BLaER1 treated with 17β-estradiol and CSF1 and Interleukin-3, amounts not matched to agents 10 nM and 100 nM (cell line): Measurements from ENCODE around the gene SOS1.
A peak's percentile ranks its signal among the peaks of the same experiment; 100 is the strongest.

Experiments
- H3K27ac ChIP-seq, 11 experiments: shearing (Covaris generic); formaldehyde crosslinking; 2 replicates each; pipeline ENCODE4 v1.8.1; 2022
- H3K27me3 ChIP-seq, 11 experiments: shearing (Covaris generic); formaldehyde crosslinking; 2 replicates each; pipeline ENCODE4 v1.8.1; 2022
- H3K36me3 ChIP-seq, 11 experiments: shearing (Covaris generic); formaldehyde crosslinking; 2 replicates each; pipeline ENCODE4 v1.8.1; 2022
- H3K4me1 ChIP-seq, 10 experiments: shearing (Covaris generic); formaldehyde crosslinking; 2 replicates each; pipeline ENCODE4 v1.8.1; 2022
- H3K4me2 ChIP-seq, 11 experiments: shearing (Covaris generic); formaldehyde crosslinking; 2 replicates each; pipeline ENCODE4 v1.8.1; 2022
- H3K4me3 ChIP-seq, 10 experiments: shearing (Covaris generic); formaldehyde crosslinking; 2 replicates each; pipeline ENCODE4 v1.8.1; 2022
- H3K9ac ChIP-seq, 11 experiments: shearing (Covaris generic); formaldehyde crosslinking; 2 replicates each; pipeline ENCODE4 v1.8.1; 2022
- H3K9me3 ChIP-seq, 11 experiments: shearing (Covaris generic); formaldehyde crosslinking; replicated peaks in 1 of 11; 2 replicates each; pipeline ENCODE4 v1.8.1; 2022
- H4K20me1 ChIP-seq, 11 experiments: shearing (Covaris generic); formaldehyde crosslinking; 2 replicates each; pipeline ENCODE4 v1.8.1; 2022
- Cebpa-rat ChIP-seq, 11 experiments: shearing (Covaris generic); IDR thresholded peaks; 2 replicates each; pipeline ENCODE4 v1.8.1; 2022

SOS1 gene

GRCh38 chr2:39115556-39115955 lies 5.3 kb downstream of the SOS1 start:
- H3K9ac ChIP-seq, result no peak overlapping the region
- TF ChIP-seq Cebpa-rat (IDR thresholded peaks at IDR 0.05), result no peak
- H3K27me3 ChIP-seq, result no peaks in the 10 kb centered on the region
- no peak overlapping the region for H3K4me2 ChIP-seq
- no peak overlapping the region for H3K4me3 ChIP-seq
- H4K20me1 ChIP-seq, result peaks cover 38 to 97% (median 94%) of the 10 kb centered on the region in 11 experiments; a peak in 21 of 22 replicates
- no peaks in the 10 kb centered on the region for H3K9me3 ChIP-seq
- peaks cover 44 to 71% (median 53%) of the 10 kb centered on the region in 11 experiments; a peak in 21 of 22 replicates for H3K36me3 ChIP-seq
- H3K4me1 ChIP-seq, result peaks cover 12 to 69% (median 14%) of the 10 kb centered on the region in 10 experiments; a peak in 19 of 20 replicates
- no peak overlapping the region for H3K27ac ChIP-seq

- Histone ChIP-seq H3K4me3 (no peak overlapping the region), H3K9ac (no peak overlapping the region), H3K4me1 (peaks cover 12 to 74% (median 14%) of the 10 kb centered on the region in 10 experiments; a peak in 19 of 20 replicates), H3K4me2 (peak overlapping the region in 1 of 11 experiments; percentile 33; a peak in 2 of 22 replicates), H3K27me3 (no peaks in the 10 kb centered on the region), H4K20me1 (peaks cover 44 to 100% (median 98%) of the 10 kb centered on the region in 11 experiments; a peak in 21 of 22 replicates), H3K27ac (no peak overlapping the region), H3K9me3 (no peaks in the 10 kb centered on the region), H3K36me3 (peaks cover 44 to 74% (median 53%) of the 10 kb centered on the region in 11 experiments; a peak in 21 of 22 replicates)
- TF ChIP-seq Cebpa-rat (IDR thresholded peaks at IDR 0.05), result no peak
Measured at GRCh38 chr2:39114771-39115170, 6.1 kb downstream of the SOS1 start.

DNA sequence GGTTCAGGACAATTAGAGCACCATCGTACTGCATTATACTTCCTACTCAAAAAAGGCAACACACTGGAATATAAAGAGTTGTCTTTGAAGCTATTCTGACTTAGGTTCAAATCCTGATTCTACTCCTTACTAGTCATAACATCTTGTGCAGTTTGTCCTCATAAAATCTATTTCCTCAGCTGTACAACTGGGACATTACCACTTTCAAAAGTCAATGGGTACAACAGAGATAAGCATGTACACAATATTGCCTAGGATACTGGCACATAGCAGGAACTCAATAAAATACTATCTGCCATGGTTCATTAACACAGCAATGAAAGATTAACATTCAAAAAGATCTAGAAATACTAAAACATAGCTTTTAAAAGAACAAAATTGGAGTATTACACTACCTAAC lies 11.3 kb downstream of the SOS1 start:
- Histone ChIP-seq H3K9ac (no peak overlapping the region), H3K36me3 (peaks cover 19 to 57% (median 34%) of the 10 kb centered on the region in 11 experiments), H3K27me3 (no peaks in the 10 kb centered on the region), H3K27ac (no peak overlapping the region), H3K4me3 (no peak overlapping the region), H3K9me3 (no peaks in the 10 kb centered on the region; a peak in 1 of 22 replicates), H3K4me2 (no peak overlapping the region), H4K20me1 (peaks cover 58 to 100% (median 82%) of the 10 kb centered on the region in 11 experiments), H3K4me1 (peaks cover 0 to 57% (median 14%) of the 10 kb centered on the region in 10 experiments; a peak in 16 of 20 replicates)
- no peak for TF ChIP-seq Cebpa-rat (IDR thresholded peaks at IDR 0.05)

GRCh38 chr2:39108377-39108776 lies 12.5 kb downstream of the SOS1 start:
- peaks cover 0 to 8% (median 0%) of the 10 kb centered on the region in 11 experiments; a peak in 4 of 22 replicates for H3K9me3 ChIP-seq
- peaks cover 46 to 100% (median 78%) of the 10 kb centered on the region in 11 experiments for H4K20me1 ChIP-seq
- H3K27ac ChIP-seq, result no peak overlapping the region
- no peak overlapping the region for H3K4me3 ChIP-seq
- no peaks in the 10 kb centered on the region for H3K27me3 ChIP-seq
- H3K4me2 ChIP-seq, result 0 out of 22 replicates have a peak overlapping the region, but pooled peaks of 1 of the 11 experiments have one; percentile 2
- no peak overlapping the region for H3K9ac ChIP-seq
- H3K4me1 ChIP-seq, result peaks cover 0 to 46% (median 13%) of the 10 kb centered on the region in 10 experiments; a peak in 15 of 20 replicates
- H3K36me3 ChIP-seq, result peaks cover 26 to 65% (median 41%) of the 10 kb centered on the region in 11 experiments
- no peak for TF ChIP-seq Cebpa-rat (IDR thresholded peaks at IDR 0.05)

DNA sequence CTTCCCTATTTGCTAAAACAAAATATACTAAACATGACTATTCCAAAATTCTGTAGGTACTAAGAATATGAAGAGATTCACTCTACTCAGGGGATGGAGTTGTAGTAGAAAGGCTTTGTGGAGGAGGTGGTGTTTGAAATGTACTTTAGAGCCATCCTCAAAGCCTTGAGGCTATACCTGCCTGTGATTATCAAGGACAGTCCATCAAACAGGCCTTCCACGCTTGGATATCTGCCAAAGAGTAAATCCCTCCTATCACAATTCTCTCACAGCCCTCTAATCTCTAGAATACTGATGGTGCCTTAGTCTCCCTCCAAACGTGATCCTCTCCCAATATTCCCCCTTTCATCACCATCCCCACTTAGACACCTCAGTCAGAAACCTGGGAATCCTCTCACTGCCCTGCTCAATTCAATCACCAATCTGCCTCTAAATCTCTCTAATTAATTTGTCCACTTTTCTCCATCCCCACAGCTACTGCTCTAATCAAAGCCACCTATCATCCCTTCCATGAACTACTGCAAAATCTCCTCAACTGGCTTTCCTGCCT lies 13.1 kb downstream of the SOS1 start:
- Histone ChIP-seq H3K4me3 (no peak overlapping the region), H3K4me1 (peaks cover 0 to 42% (median 13%) of the 10 kb centered on the region in 10 experiments; a peak in 15 of 20 replicates), H4K20me1 (peaks cover 46 to 100% (median 72%) of the 10 kb centered on the region in 11 experiments), H3K27ac (no peak overlapping the region), H3K9me3 (peaks cover 0 to 8% (median 1%) of the 10 kb centered on the region in 11 experiments; a peak in 4 of 22 replicates), H3K4me2 (peak overlapping the region in 7 of 11 experiments; percentile 0 to 21 (median 6); a peak in 5 of 22 replicates), H3K27me3 (no peaks in the 10 kb centered on the region), H3K36me3 (peaks cover 24 to 65% (median 36%) of the 10 kb centered on the region in 11 experiments), H3K9ac (no peak overlapping the region)
- no peak for TF ChIP-seq Cebpa-rat (IDR thresholded peaks at IDR 0.05)

- Histone ChIP-seq H3K9me3 (peaks cover 0 to 10% (median 3%) of the 10 kb centered on the region in 11 experiments; a peak in 4 of 22 replicates), H3K27me3 (no peaks in the 10 kb centered on the region), H3K4me1 (peaks cover 0 to 42% (median 13%) of the 10 kb centered on the region in 10 experiments; a peak in 15 of 20 replicates), H3K4me3 (no peak overlapping the region), H3K27ac (peak overlapping the region in 2 of 11 experiments; percentile 1 to 28; a peak in 1 of 22 replicates), H3K36me3 (peaks cover 23 to 65% (median 33%) of the 10 kb centered on the region in 11 experiments), H3K9ac (peak overlapping the region in 1 of 11 experiments; percentile 19; a peak in 1 of 22 replicates), H4K20me1 (peaks cover 40 to 100% (median 72%) of the 10 kb centered on the region in 11 experiments), H3K4me2 (peak overlapping the region in 6 of 11 experiments; percentile 6 to 38 (median 28); a peak in 8 of 22 replicates)
- TF ChIP-seq Cebpa-rat (IDR thresholded peaks at IDR 0.05), result no peak
Measured at GRCh38 chr2:39107156-39107555, 13.7 kb downstream of the SOS1 start.

- Histone ChIP-seq H3K27ac (no peak overlapping the region), H3K4me3 (no peak overlapping the region), H3K4me2 (peak overlapping the region in 2 of 11 experiments; percentile 34 to 47; a peak in 4 of 22 replicates), H3K27me3 (no peaks in the 10 kb centered on the region), H4K20me1 (peaks cover 2 to 100% (median 57%) of the 10 kb centered on the region in 11 experiments; a peak in 16 of 22 replicates), H3K9me3 (peaks cover 0 to 24% (median 9%) of the 10 kb centered on the region in 11 experiments; a peak in 12 of 22 replicates), H3K36me3 (peaks cover 8 to 66% (median 30%) of the 10 kb centered on the region in 11 experiments; a peak in 18 of 22 replicates), H3K9ac (no peak overlapping the region), H3K4me1 (peaks cover 4 to 55% (median 11%) of the 10 kb centered on the region in 10 experiments; a peak in 19 of 20 replicates)
- TF ChIP-seq Cebpa-rat (IDR thresholded peaks at IDR 0.05), result no peak
Measured at GRCh38 chr2:39099870-39100728, 20.8 kb downstream of the SOS1 start.

- Histone ChIP-seq H3K27me3 (no peaks in the 10 kb centered on the region), H4K20me1 (peaks cover 2 to 100% (median 59%) of the 10 kb centered on the region in 11 experiments; a peak in 16 of 22 replicates), H3K4me1 (peaks cover 4 to 62% (median 16%) of the 10 kb centered on the region in 10 experiments; a peak in 19 of 20 replicates), H3K4me3 (no peak overlapping the region), H3K36me3 (peaks cover 6 to 61% (median 28%) of the 10 kb centered on the region in 11 experiments; a peak in 18 of 22 replicates), H3K4me2 (0 out of 22 replicates have a peak overlapping the region, but pooled peaks of 1 of the 11 experiments have one; percentile 47), H3K27ac (no peak overlapping the region), H3K9me3 (peaks cover 0 to 24% (median 9%) of the 10 kb centered on the region in 11 experiments; a peak in 12 of 22 replicates), H3K9ac (no peak overlapping the region)
- peak in 3 of 11 experiments; percentile 19 to 77 (median 32); a peak in 4 of 22 replicates for TF ChIP-seq Cebpa-rat (IDR thresholded peaks at IDR 0.05)
Measured at GRCh38 chr2:39099310-39099869, 21.5 kb downstream of the SOS1 start.
